Endothelial cell of umbilical vein (primary cell): ENCODE measurements around the gene PDSS1. TPM values are rescaled to one million over a fixed set of nuclear protein-coding genes. Genes with fewer than 3 reads are reported as not detected.

Experiments used
- BruUV-seq: library from RNA; stranded (reverse); fragments of 400-500 nt; replicated peaks from 2 replicates; lab custom pipeline; 2021; lab: Mats Ljungman, UMichigan
- CTCF ChIA-PET: fragments of 300-600, 350-600 bp; sonication (Branson Sonifier 250); formaldehyde crosslinking; loops from one replicate; lab custom pipeline; 2021; ENCODE audit warnings: antibody characterized with exemption, inconsistent platforms; lab: Charles Lee
- POLR2A ChIA-PET: fragments of 300-600, 350-600 bp; sonication (Branson Sonifier 250); formaldehyde crosslinking; loops from one replicate; lab custom pipeline; 2021; ENCODE audit warnings: antibody characterized with exemption, inconsistent platforms; lab: Charles Lee
- DNase-seq: peaks from one replicate; pipeline ENCODE4 v3.0.0-alpha.2; 2011; ENCODE audit warnings: low read depth, low spot score
- FAIRE-seq: peaks from 2 replicates; lab custom pipeline; 2011; peaks lifted over from hg19 to GRCh38; lab: Jason Lieb, UNC
- H2AFZ ChIP-seq: 2 replicates; pipeline ENCODE4 v1.6.0; 2012; ENCODE audit warnings: low read depth, low read length, control low read depth, inconsistent platforms
- H3K27ac ChIP-seq: 2 replicates; pipeline ENCODE4 v1.5.1; 2011; ENCODE audit warnings: low read depth, mild to moderate bottlenecking, control low read depth, low read length, moderate library complexity; ENCODE audit not compliant: insufficient read depth
- H3K27me3 ChIP-seq, 2 experiments: 2 replicates each; pipeline versions ENCODE4 v1.6.0 to v1.6.1; 2011; ENCODE audit warnings: low read length in 2 of 2, mixed read lengths in 1 of 2; ENCODE audit not compliant: control insufficient read depth in 2 of 2, insufficient read depth in 2 of 2
- H3K36me3 ChIP-seq, 2 experiments: 2 replicates in 1 of 2; 3 replicates in 1 of 2; pipeline ENCODE4 v1.5.1; 2011; ENCODE audit warnings: low read length in 2 of 2, mild to moderate bottlenecking in 1 of 2, moderate library complexity in 1 of 2; ENCODE audit not compliant: control insufficient read depth in 2 of 2, insufficient read depth in 2 of 2; ENCODE audit errors: extremely low read depth in 1 of 2
- H3K4me1 ChIP-seq: 3 replicates; pipeline ENCODE4 v1.5.1; 2011; ENCODE audit warnings: mild to moderate bottlenecking, low read length; ENCODE audit not compliant: control insufficient read depth, insufficient read depth; ENCODE audit errors: extremely low read depth
- H3K4me2 ChIP-seq: 2 replicates; pipeline ENCODE4 v1.6.1; 2011; ENCODE audit warnings: low read length, control low read depth, mixed read lengths; ENCODE audit not compliant: insufficient read depth
- H3K4me3 ChIP-seq, 3 experiments: fragments of 200-600 bp in 1 of 3; sonication (generic), shearing (Covaris generic) in 1 of 3; replicated peaks in 1 of 3; 2 replicates each; pipeline ENCODE4 v1.5.1; 2011 to 2016; ENCODE audit warnings: control low read depth in 3 of 3, low read length in 3 of 3, mild to moderate bottlenecking in 2 of 3, inconsistent platforms in 1 of 3, low read depth in 1 of 3, moderate library complexity in 1 of 3; ENCODE audit not compliant: insufficient read depth in 1 of 3
- H3K79me2 ChIP-seq: 2 replicates; pipeline ENCODE4 v1.6.0; 2012; ENCODE audit warnings: low read length, inconsistent platforms; ENCODE audit not compliant: control insufficient read depth, insufficient read depth
- H3K9ac ChIP-seq: replicated peaks from 2 replicates; pipeline ENCODE3; 2011; ENCODE audit warnings: low read length, control low read depth; ENCODE audit not compliant: insufficient read depth; ENCODE audit errors: extremely low read depth
- H3K9me1 ChIP-seq: replicated peaks from 3 replicates; pipeline ENCODE4 v1.6.0; 2011; ENCODE audit warnings: mild to moderate bottlenecking, low read length; ENCODE audit not compliant: control insufficient read depth, insufficient read depth; ENCODE audit errors: extremely low read depth
- H3K9me3 ChIP-seq: replicated peaks from 2 replicates; pipeline ENCODE4 v1.5.1; 2012; ENCODE audit warnings: low read length, inconsistent platforms; ENCODE audit not compliant: control insufficient read depth, insufficient read depth
- H4K20me1 ChIP-seq: replicated peaks from 2 replicates; pipeline ENCODE3; 2011; ENCODE audit warnings: mild to moderate bottlenecking, low read length; ENCODE audit not compliant: control insufficient read depth, insufficient read depth; ENCODE audit errors: extremely low read depth
- CTCF ChIP-seq, 2 donors: IDR thresholded peaks; 1 replicate in 1 of 2; 2 replicates in 1 of 2; pipeline ENCODE4 v1.5.1; 2011; ENCODE audit warnings: low read length in 2 of 2, mild to moderate bottlenecking in 2 of 2, moderate library complexity in 2 of 2, control low read depth in 1 of 2, inconsistent platforms in 1 of 2, low read depth in 1 of 2; ENCODE audit not compliant: insufficient read depth in 1 of 2; ENCODE audit errors: extremely low read depth in 1 of 2
- EZH2 ChIP-seq: IDR thresholded peaks from 2 replicates; pipeline ENCODE4 v1.6.1; 2012; ENCODE audit warnings: borderline replicate concordance, low read depth, mild to moderate bottlenecking, moderate library complexity, low read length, inconsistent platforms; ENCODE audit not compliant: severe bottlenecking
- FOS ChIP-seq: IDR thresholded peaks from 2 replicates; pipeline ENCODE4 v1.6.1; 2011; ENCODE audit warnings: mild to moderate bottlenecking, low read length, moderate library complexity, borderline replicate concordance; ENCODE audit not compliant: insufficient read depth
- GATA2 ChIP-seq: IDR thresholded peaks from 2 replicates; pipeline ENCODE4 v1.7.0; 2011; ENCODE audit warnings: low read depth, mild to moderate bottlenecking, moderate library complexity, mixed read lengths, low read length; ENCODE audit not compliant: insufficient read length, insufficient read depth
- JUN ChIP-seq: IDR thresholded peaks from 2 replicates; pipeline ENCODE4 v1.6.1; 2011; ENCODE audit warnings: borderline replicate concordance, low read depth; ENCODE audit not compliant: insufficient read length, insufficient read depth
- MYC ChIP-seq: IDR thresholded peaks from one replicate; pipeline ENCODE4 v1.6.1; 2011; ENCODE audit warnings: mild to moderate bottlenecking, low read depth, low read length
- POLR2A ChIP-seq: IDR thresholded peaks from 2 replicates; pipeline ENCODE4 v1.6.1; 2012; ENCODE audit warnings: low read depth, mild to moderate bottlenecking, control low read depth, low read length
- POLR2AphosphoS5 ChIP-seq: IDR thresholded peaks from 2 replicates; pipeline ENCODE4 v1.6.1; 2012; ENCODE audit warnings: low read depth, mild to moderate bottlenecking, control low read depth, low read length, moderate library complexity; ENCODE audit not compliant: insufficient read depth
- dilution Hi-C: fragments of 300-500 bp; cut with MboI; formaldehyde crosslinking; loops from one replicate; pipeline ENCODE4 v1.15.0; 2019; ENCODE audit warnings: low sequenced_read_pairs; ENCODE audit not compliant: extremely low pct_ligation_motif_present
- intact Hi-C: fragments of 100-400 bp; cut with micrococcal nuclease; formaldehyde crosslinking; loops from one replicate; pipeline ENCODE4 v1.10.0; 2022
- polyA plus RNA-seq, 4 experiments: library from polyadenylated mRNA; depleted of rRNA in 3 of 4; stranded (reverse) in 3 of 4; unstranded in 1 of 4; fragments of >200 nt; gene quantifications; 2 replicates each; pipeline versions ENCODE4 v1.2.1 to v1.2.3, GENCODE V29; 2011 to 2012; ENCODE audit warnings: missing spikeins in 1 of 4
- total RNA-seq: library from RNA; stranded (reverse); gene quantifications from 2 replicates; pipeline ENCODE4 v1.2.3, GENCODE V29; 2021
- TF ChIP-seq, protein P1 (sequence below): IDR thresholded peaks from 2 replicates; pipeline ENCODE4 v1.6.1; 2011; ENCODE audit not compliant: insufficient read depth, insufficient read length

PDSS1 gene
- total and polyA plus RNA-seq, 2 donors (not counting 3 experiments of a cell fraction or from before 2014, with no cell fraction given): 9.1 to 11.3 TPM

DNA sequence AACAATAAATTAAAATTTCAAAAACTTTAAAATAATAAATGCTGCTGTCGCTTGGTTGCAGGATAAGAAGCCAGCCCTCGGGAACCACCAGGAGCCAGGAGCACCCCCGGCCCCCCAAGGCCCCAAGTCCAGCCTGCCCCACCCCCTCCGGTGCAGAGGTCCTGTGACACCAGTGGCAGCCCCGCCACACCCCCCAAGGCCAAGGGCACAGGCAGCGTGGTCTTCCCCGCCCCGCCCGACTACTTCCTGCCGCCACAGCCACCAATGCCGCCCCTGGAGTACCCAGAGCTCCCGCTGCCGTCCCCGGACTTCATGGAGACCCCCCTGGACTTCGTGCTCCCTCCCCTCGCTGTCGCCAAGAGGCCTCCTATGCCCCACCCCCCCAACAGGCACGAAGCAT, 44.5 kb upstream of the PDSS1 start:
- Histone ChIP-seq H3K36me3 (no peaks in the 10 kb centered on the region), H4K20me1 (no peaks in the 10 kb centered on the region), H3K9me3 (no peaks in the 10 kb centered on the region), H3K9me1 (no peaks in the 10 kb centered on the region), H3K4me2 (no peak overlapping the region), H3K27ac (no peak overlapping the region), H3K4me1 (no peaks in the 10 kb centered on the region), H2AFZ (no peak overlapping the region), H3K79me2 (no peaks in the 10 kb centered on the region), H3K9ac (no peak overlapping the region), H3K27me3 (no peaks in the 10 kb centered on the region), H3K4me3 (no peak overlapping the region)
- intact Hi-C loops (no loop called here), dilution Hi-C loops (no loop called here)
- TF ChIP-seq MYC: no peak
- TF ChIP-seq JUN: no peak
- no peak for TF ChIP-seq POLR2A
- no peak for TF ChIP-seq FOS
- ChIA-PET POLR2A (no interaction called here), CTCF (no interaction called here)
- FAIRE-seq (no peak), DNase-seq (no peak)
- no TSS peak for BruUV-seq

DNA sequence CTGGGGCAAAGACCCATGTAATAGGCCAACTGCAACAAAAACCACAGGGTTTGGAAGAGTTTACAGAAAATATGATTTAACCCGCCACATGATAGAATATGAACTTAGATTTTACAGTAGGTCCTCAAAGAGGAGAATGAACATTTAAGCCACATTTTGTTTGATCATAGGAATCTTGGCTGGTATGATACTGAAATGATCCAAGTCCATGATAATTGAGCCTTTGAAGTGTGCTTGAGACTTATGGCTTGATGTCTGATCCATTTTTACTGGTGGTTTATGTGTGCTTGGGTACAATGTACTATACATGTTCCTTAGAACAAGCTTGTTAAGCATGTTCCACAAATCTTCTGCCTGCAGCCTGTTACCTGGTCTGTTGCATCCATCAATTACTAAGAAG, 41.8 kb upstream of the PDSS1 start:
- Histone ChIP-seq H2AFZ (no peak overlapping the region), H3K27me3 (no peaks in the 10 kb centered on the region), H3K4me3 (no peak overlapping the region), H3K27ac (no peak overlapping the region), H3K36me3 (no peaks in the 10 kb centered on the region), H3K9me1 (no peaks in the 10 kb centered on the region), H4K20me1 (no peaks in the 10 kb centered on the region), H3K4me1 (no peaks in the 10 kb centered on the region), H3K4me2 (no peak overlapping the region), H3K79me2 (no peaks in the 10 kb centered on the region), H3K9ac (no peak overlapping the region), H3K9me3 (no peaks in the 10 kb centered on the region)
- TF ChIP-seq POLR2AphosphoS5: no peak
- TF ChIP-seq FOS: no peak
- TF ChIP-seq JUN: no peak
- no peak for TF ChIP-seq POLR2A
- no peak for TF ChIP-seq GATA2
- TF ChIP-seq CTCF (IDR thresholded peaks at IDR 0.05; ENCODE audit: extremely low read depth in 1 of 2, insufficient read depth in 1 of 2, low read depth in 1 of 2, low read length in 2 of 2): no peak
- TF ChIP-seq, protein P1, sequence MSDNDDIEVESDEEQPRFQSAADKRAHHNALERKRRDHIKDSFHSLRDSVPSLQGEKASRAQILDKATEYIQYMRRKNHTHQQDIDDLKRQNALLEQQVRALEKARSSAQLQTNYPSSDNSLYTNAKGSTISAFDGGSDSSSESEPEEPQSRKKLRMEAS: no peak
- TF ChIP-seq EZH2: no peak
- TF ChIP-seq MYC: no peak
- ChIA-PET CTCF (interaction anchor here (1.6 kb wide), 1 partner anchor 9 kb away, joined by 3 read pairs; no protein-coding TSS in a partner anchor), POLR2A (no interaction called here)
- intact Hi-C loops (no loop called here), dilution Hi-C loops (no loop called here)
- FAIRE-seq (no peak), DNase-seq (no peak)
- no TSS peak for BruUV-seq
